ENCODE measurements around the gene SLC17A6.

Gene SLC17A6

DNA sequence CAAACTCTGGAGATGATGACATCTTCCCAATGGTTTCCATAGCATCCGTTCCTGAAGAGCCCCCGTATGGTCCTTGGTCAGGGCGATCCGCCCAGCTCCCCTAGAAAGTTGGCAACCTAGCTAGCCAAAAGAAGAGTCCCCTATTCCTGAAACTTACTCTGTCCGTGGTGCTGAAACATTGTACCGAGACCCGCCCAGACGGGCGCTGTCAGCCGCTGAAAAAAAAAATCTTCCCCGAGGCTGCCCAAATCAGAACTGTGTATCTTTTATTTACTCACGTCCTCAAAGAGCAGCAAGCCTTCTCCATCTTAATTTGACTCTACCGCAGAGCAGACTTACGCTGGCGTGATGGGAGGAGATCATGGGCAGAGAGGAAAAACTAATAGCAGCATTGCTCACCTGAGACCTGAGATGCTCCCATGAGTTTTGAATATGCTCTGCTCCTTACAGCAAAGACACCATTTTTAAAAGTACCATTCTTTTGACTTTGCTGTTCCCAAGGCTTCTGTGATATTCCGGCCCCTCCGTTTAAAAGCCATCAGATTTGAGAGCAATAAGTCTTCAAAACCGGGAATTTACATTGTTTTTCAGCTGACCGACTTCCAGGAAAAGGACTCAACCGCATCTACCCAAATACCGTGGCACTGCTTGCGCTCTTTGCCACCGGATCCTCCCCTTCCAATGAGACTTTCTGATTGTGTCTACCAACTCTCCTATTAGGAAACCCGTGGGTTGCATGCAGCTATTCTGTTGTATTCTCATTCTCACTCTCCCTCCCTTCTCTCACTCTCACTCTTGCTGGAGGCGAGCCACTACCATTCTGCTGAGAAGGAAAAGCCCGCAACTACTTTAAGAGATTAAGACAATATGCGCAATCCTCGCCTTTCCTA is at the start of gene SLC17A6:
TSS of gene SLC17A6 (plus strand) at position 786 of the 890 bp plus-strand sequence. CDS start 153 bp downstream, outside the sequence.
- DNase-seq = peak; percentile 44

DNA sequence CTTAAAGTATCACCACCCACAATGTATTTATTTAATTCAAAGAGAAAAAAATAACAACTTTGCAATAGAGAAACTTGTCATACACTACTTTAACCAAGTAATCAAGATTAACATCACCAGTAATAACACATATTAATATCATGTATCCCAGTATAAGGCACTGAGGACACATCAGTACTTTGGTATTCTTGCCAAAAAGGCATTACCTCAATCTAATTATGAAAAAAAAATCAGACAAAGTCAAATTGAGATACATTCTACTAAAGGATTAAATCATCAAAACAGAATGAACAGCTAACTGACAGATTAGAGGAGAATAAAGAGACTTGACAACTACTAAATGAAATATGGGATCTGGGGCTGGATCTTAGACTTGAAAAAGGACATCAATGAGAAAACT is 35.8 kb upstream of the SLC17A6 start:
- no peak for DNase-seq

DNA sequence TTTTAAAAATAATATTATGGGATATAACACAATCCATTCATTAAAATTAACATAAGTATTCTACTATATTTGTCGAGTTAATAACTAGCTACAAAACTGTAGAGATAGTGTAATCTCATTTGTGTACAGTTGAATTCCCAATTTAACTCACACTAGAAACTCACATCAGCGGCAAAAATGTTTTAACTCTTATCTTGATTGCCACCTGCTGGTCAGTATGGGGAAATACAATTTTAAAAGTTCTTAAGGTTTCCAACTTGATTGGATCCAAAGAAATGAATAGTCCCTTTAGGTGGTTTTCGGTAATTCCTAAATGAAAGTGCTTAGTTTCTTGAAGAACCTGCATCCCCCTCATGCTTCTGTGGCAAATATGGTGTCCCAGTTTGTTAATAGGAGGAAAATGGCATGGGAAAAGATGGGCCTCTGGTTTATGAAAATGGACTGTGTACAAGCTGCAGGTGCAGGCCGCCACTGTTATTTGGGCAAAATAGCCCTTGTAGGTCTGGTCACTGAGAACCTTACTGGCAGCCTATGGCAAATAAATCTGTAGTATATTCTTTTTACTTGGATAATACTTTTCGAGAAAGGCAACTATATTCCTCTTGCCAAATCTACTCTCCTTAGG is 33.7 kb upstream of the SLC17A6 start:
- peak; percentile 71 for DNase-seq

DNA sequence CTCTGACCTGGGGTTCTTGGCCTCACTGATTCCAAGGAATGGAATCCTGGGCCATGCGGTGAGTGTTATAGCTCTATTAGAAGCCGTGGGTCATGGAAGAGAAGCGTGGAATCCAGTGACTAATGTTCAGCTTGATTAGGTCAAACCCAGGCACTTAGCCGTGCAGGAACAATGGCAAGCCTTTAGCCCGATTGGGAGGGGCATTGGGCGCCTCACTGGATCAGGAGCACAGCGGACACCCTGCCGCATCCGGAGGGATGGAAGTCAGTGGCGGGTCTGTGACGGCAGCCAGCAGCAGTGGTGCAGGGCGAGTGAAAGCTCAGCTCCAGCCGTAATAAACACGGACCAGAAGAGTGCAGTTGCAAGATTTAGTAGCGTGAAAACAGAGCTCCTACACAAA is 20.5 kb upstream of the SLC17A6 start:
- DNase-seq = no peak

DNA sequence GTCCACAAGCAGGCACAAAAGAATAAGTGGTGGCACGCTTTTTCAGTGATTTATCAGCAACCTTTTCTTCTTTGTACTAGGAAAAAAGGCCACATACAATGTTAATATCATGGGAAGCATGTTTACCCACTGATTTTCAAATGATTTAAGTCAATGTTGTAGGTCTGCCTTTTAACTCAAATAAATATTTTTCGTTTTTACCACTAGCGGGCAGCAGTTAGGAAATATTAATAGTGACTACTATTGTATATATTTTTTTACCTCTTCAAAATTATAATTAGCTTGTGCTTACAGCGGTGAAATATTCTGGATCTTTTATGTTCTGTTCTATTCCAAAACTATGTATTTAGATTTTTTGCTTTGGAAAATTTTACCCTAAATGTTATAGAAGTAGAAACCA is 6.4 kb upstream of the SLC17A6 start:
- peak; percentile 11 for DNase-seq

DNA sequence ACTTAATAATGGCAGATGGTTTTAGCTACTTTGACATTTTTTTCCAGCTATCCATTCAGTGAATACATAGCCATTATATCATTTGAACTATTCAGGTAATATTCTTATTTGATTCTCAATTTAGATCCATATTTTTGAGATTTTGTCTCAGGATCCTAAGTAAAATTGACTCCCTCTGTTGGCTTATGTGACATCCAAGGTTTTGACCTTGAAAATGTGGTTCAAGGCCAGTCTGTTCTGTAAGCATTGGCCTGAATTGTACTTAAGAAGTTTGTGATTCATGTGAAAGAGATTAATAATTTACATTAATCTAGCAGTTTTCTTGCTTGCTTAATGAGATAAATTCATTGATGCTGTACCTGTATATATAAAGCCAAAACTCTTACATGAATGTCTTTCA is 1.6 kb upstream of the SLC17A6 start:
- DNase-seq = no peak

DNA sequence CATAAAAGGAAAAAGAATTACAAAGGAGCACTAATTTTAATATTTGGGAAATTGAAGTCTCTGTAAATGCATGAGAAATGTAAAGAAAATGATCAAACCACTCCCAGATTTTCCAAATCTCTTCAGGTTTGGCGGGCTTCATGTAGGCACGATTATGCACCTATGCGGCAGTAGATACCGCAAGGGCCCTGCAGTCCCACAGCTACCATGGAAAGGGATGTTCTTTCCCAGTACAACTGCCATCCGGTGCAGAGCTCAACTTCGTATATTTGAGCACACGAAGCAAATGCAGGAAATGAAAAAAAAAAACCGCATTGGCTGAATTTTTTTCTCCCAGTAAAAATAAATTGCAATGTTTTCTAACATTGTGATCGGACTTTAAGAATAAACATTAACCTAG is 1.4 kb downstream of the SLC17A6 start:
- no peak for DNase-seq

DNA sequence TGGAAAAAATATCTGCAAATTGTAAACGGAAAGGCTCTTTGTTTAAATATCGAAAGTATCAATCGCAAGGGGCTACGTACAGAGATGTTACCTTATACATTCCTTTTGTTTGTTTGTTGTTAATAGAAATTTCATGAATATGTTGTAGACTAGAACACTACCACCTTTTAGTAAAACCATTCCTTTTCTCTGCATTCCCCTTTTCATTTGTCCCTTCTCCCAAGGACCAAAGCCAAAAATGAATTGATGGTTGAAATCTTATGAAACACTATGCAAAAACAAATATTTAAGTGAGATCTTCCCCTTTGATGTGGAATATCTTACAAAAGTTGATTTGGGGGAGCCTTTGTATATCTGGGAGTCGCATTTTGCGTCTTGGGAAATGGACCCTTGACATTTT is 2.1 kb downstream of the SLC17A6 start:
- no peak for DNase-seq

DNA sequence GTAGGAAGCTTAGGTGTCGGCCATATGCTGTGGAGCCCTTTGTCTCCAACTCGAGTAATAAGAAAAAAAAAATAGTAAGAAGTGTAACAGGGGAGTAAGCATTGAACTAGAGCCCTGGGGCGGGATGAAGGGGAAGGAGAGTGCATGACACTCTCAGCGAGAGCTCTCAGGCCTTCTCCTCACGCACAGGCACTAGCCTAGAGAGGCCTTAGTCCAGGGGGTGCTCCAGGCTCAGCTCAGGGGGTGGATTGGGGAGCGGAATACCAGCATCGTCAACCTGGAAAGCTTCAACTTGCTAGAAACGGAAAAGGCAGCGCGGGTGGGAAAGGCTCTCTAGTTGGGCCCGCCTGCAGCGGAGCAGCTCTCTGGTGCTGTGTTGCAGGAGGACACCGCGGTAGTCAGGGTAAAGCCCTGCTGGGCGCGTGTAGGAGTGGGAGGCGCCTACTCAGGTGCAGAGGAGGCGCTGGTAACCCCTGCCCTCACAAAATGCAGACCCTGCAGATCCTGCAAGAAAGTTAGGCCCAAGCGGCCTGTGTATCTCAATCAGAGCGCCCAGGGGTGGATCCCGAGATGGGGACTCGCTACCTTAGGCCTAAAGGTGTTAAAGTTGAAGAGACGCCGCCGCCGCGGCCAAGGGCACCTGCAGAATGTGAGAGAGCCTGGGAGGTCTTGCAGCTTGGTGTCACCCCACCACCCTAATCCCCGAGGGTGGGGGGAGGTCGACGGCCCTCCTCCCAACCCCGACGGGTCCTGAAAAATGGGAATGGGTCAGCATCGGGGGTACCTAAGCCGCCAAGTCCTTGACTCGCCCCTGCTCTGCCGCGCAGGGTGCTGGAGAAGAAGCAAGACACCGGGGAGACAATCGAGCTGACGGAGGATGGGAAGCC is 2.8 kb downstream of the SLC17A6 start:
- no peak for DNase-seq

DNA sequence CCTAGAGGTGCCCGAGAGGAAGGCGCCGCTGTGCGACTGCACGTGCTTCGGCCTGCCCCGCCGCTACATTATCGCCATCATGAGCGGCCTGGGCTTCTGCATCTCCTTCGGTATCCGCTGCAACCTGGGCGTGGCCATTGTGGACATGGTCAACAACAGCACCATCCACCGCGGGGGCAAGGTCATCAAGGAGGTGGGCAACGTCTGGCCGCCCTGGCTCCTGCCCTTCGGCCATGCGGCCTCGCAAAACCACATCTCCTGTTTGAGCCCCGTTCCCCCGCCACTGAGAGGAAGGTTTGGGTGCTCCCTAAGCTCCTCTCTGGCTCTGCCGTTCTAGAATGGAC is 3.4 kb downstream of the SLC17A6 start:
- DNase-seq = no peak

DNA sequence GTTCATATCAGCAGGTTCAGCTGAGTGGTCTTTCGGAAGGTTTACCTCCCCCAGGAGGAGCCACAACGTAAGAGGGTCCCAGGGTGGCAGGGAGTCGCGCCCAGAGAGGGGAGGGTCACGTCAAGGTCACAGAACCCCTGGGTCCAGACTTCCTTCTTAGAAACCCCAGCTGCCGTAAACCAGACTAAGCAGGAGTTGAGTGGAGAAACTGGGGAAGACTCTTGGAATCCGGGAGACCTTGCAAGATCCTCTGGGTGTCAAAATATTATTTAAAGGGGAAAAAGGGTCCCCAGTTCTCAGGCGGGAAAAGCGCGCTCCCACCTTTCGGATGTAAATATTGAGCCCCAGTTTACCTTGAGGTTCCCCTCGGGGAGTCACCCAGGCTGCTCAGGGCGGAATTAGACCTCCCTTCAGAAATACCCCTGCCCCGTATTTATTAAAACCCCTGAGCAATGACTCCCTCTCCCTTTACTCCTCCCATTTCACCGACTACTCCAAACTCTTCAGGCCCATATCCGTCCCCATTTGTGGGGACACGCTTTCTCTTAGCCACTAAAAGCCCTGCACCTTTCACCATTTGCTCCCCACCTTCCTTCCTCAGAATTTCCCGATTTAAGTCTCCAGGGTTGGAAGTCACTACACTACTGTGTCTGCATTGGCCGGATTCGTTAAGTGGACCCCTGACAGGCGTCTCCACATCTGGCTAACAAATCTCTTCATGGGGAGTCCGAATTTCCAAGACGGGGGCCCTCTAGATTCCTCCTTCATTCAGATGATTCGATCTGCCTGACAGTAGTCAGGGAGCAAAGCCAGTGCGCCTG is 4.2 kb downstream of the SLC17A6 start:
- DNase-seq = no peak

DNA sequence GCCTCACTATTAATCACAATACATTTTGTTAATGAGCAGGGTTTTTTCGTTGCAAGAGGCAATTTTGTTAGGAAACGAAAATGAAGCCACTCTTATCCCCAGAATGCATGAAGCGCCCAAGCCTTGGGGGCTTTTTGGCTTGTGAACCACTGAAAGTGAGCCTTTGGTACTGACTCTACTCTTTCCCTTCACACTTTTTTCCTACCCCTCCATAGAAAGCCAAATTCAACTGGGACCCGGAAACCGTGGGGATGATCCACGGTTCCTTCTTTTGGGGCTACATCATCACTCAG is 4.8 kb downstream of the SLC17A6 start:
- DNase-seq = no peak

DNA sequence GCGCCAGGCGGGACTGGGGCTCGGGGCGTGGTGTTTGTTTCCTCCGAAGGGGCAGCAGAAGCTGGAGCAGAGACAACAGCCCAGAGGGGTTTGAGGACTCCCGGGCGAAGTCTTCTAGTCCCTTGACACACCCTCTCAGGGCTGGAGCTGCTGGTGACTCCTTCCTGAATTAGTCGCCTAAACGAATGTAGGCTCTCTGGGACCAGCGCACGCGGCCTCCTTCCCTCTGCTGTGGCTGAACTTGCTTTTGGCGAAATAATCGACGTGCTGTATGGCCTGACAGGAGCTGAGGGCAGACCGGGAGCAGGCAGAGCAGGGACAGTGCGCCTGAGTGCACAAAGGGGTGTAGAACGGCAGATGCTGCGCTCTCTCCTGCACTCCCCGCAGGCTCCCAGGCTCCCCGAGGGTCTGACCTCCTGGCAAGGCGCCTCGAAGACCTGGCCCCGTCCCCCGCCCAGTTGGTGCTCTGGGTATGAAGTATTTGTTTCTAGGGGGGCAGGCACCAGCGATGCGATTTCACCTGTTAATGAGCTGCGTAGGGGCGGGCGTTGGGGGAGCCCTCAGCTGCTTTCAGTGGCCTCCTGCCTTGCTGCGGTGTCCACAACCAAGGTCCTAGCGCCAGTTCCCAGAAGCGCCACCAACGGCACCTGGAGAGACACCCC is 5.3 kb downstream of the SLC17A6 start:
- DNase-seq = peak; percentile 55

DNA sequence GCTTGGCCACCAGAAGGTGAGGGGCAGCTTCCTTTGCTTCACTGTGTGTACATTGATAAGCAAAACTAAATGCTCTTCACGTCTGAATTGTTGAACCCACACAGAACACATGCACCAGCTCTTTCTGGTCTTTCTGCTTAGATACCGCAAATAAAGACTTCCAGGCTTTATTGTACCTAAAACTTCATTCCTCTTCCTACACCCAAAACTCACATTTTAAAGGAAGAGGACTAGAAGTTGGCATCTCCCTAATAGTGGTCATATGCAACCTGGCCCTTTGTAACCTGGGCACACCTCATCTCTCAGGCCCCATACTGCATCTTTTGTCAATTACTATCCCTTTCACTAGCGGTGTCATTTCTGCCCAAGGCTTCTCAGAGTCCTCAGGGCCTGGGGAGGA is 5.9 kb downstream of the SLC17A6 start:
- DNase-seq = no peak

DNA sequence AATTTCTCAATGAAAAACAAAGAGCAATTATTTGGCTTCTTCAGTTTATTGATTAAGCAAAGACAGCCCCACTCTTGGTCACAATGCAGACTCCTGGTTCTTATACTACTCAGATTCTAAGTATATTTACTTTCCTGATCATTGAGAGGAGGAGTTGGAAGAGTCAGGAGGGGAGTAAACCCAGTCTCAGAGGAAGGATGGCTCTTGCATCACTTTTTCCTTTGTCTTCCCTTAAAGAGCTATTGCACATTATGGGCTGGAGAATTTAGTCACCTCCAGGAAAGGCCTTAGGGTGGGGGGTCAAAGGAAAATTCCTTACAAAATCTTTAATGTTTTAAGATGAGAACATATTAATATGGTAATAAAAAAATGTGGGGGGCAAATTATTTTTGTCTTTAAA is 8.1 kb downstream of the SLC17A6 start:
- DNase-seq = no peak

DNA sequence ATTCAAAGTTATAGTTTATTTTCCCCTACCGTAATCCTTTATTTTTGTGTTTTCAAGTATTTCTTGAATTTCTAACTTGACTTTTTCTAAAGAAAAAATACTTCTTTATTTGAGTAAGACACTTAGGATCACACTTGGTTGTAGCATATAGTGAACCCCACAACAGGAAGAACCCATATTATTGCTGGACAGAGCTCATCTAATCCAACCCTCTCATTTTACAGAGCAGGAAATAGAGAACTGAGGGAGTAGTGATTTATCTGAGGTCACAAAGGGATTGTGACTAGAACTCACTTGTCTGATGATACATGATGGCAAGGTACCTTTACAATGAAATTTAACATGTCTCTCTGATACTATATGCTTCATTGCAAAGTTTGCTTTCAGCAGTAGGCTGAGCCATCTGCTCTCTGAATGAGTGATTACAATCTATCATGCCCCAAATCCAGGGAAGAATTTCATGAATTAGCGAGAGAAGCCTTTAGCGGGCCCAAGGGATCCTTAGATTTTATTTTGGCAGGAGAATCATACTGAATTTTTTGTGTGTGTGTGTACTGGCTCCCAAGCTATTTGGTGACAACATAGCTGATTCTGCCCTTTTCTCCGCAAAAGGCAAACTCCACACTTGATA is 9.8 kb downstream of the SLC17A6 start:
- DNase-seq = no peak

DNA sequence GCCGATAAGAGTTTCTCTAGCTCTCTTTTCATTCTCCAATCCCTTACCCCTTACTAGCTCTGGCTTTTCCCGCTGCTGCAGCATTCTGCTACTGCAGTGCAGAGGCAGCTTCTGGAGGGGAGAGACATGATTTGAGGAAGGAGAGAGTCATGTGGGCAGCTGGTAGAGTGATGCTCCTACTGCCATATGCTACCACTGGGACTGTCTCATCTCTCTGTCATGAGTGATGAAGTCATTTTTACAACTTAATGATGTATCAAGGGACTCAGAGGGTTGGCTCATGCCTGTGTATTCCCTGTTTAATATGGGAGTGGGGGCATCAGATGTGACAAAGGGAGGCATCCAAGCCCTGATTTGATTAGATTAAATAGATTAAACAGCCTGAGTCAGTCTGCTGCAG is 11.3 kb downstream of the SLC17A6 start:
- no peak for DNase-seq

DNA sequence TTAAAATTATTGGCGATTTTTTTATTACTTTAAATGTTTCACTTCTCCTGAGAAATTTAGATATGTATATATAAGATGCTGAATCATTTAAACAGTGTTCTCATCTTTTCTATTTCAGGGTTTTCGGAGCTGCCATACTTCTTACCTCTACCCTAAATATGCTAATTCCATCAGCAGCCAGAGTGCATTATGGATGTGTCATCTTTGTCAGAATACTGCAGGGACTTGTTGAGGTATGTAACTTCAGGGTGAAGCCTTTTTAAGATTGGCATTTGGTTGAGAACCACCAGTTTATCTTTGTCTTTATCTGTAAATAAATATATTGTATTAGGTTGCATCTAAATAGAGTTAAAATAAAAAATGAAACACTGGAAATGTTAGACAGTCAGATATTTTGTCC is 21.1 kb downstream of the SLC17A6 start:
- DNase-seq = no peak

DNA sequence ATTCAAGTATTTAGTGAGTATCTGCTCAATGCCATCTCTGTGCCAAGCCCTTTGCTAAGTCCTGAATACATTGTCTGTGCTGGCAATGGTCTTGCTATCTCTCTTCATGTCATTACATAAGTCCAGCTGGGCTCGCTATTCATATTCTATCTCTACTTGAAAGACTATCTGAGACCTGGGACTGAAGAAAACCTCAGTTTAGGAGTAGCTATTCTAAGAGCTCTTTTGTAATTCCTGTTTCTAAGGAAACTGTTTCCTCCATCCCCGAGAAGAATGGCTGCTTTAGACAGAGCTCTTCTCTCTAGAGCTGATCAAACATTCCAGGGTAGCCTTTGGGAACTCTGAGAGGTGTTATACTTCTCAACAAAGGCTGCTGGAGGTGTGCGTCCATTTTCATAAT is 33.0 kb downstream of the SLC17A6 start:
- peak; percentile 5 for DNase-seq

DNA sequence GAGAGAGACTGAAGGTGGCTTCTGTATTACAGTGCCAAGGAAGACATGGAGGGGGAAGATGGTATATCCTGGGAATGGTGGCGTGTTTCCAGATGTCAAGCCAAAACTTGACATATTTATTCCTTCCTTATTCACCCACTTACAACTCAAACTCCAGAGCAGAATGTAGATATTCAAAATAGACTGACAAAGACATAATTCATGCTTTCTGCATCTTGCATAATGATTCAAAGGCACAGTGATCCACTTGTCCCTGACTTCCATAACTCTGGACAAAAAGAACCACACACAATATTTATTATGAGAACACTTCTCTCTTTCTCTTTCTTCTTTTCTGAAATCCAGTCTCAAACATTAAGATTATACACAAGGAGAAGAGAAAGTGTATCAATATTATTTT is 48.9 kb downstream of the SLC17A6 start:
- no peak for DNase-seq

DNA sequence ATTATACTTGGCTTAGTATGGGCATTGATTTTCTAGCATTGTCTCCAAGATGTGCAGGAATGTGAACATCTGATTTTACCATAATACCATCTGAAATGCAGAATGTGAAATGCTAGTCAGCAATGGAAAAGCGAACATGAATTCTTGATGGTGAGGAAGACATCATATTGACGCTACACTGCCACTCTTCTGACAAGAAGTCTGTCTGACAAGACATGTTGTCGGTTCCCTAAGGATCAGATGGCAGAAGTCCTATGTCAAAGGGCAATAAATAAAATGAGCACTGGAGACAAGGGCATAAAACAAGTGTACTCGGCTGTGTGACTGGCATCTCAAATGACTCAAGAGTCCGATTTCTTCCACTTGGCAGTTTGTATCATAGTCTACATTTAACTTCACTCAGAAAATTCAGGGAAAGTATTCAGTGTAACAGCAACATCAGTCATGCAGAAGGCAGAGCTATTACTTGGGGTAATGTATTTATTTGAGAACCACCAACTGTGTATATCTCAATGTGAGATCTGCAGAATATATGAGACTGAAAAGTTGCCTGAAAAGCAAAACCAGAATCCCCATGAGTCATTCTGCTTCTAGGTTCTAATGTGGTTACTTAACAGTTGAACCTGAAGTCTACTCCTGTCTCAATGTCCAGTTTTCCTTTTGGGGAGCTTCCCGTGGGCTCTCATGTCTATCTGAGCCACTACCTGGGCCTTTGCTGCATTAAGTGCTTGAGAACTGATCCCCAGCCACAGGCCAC is 51.5 kb downstream of the SLC17A6 start:
- DNase-seq = no peak
